OCI-LY1 (cell line): ENCODE data around the gene IKBIP.

Experiments used
- H2AFZ ChIP-seq: fragments of 200-600 bp; sonication (generic), shearing (Covaris generic); 2 replicates; pipeline ENCODE4 v1.6.0; 2014; ENCODE audit warnings: antibody characterized with exemption, mild to moderate bottlenecking, low read length
- H3F3A ChIP-seq: fragments of 200-600 bp; sonication (generic), shearing (Covaris generic); 2 replicates; pipeline ENCODE4 v1.6.0; 2014; ENCODE audit warnings: mild to moderate bottlenecking, antibody characterized with exemption, low read length, moderate library complexity; ENCODE audit not compliant: insufficient read depth
- H3K27ac ChIP-seq: fragments of 200-600 bp; sonication (generic); 2 replicates; pipeline ENCODE4 v1.5.1; 2014; ENCODE audit warnings: low read length, mixed run types, mild to moderate bottlenecking, low read depth; ENCODE audit not compliant: poor library complexity, severe bottlenecking
- H3K27me3 ChIP-seq: fragments of 200-600 bp; sonication (generic); 2 replicates; pipeline ENCODE4 v1.6.0; 2014; ENCODE audit warnings: antibody characterized with exemption, mild to moderate bottlenecking, low read length, moderate library complexity; ENCODE audit not compliant: insufficient read depth
- H3K36me3 ChIP-seq: fragments of 200-600 bp; sonication (generic); 2 replicates; pipeline ENCODE4 v1.6.1; 2014; ENCODE audit warnings: mild to moderate bottlenecking, antibody characterized with exemption, low read length, moderate library complexity, mixed read lengths; ENCODE audit not compliant: insufficient read depth
- H3K4me1 ChIP-seq: fragments of 200-600 bp; sonication (generic); 2 replicates; pipeline ENCODE4 v1.5.1; 2014; ENCODE audit warnings: mild to moderate bottlenecking, low read length, moderate library complexity; ENCODE audit not compliant: insufficient read depth, severe bottlenecking
- H3K4me2 ChIP-seq: fragments of 200-600 bp; sonication (generic), shearing (Covaris generic); 2 replicates; pipeline ENCODE4 v1.6.1; 2014; ENCODE audit warnings: low read length
- H3K4me3 ChIP-seq: fragments of 200-600 bp; sonication (generic); 2 replicates; pipeline ENCODE4 v1.5.1; 2014; ENCODE audit warnings: low read length, low read depth, mild to moderate bottlenecking, mixed read lengths; ENCODE audit not compliant: poor library complexity, severe bottlenecking
- H3K79me2 ChIP-seq: fragments of 200-600 bp; shearing (Covaris generic); 2 replicates; pipeline ENCODE4 v1.6.1; 2016; ENCODE audit warnings: mixed run types, low read length, mixed read lengths; ENCODE audit not compliant: insufficient read depth
- H3K9ac ChIP-seq: fragments of 200-600 bp; sonication (generic), shearing (Covaris generic); 2 replicates; pipeline ENCODE4 v1.6.1; 2014; ENCODE audit warnings: mild to moderate bottlenecking, low read length, mixed read lengths
- H3K9me2 ChIP-seq: fragments of 200-600 bp; sonication (generic), shearing (Covaris generic); 2 replicates; pipeline ENCODE4 v1.6.1; 2014; ENCODE audit warnings: low read depth, mild to moderate bottlenecking, low read length, mixed read lengths
- H3K9me3 ChIP-seq: fragments of 200-600 bp; shearing (Covaris generic); 2 replicates; pipeline ENCODE4 v1.6.1; 2014; ENCODE audit warnings: low read length, mixed read lengths
- H4K20me1 ChIP-seq: fragments of 200-600 bp; sonication (generic), shearing (Covaris generic); 2 replicates; pipeline ENCODE4 v1.6.0; 2016; ENCODE audit warnings: mild to moderate bottlenecking, low read length; ENCODE audit not compliant: insufficient read depth
- CTCF ChIP-seq: fragments of 200-600 bp; sonication (generic), shearing (Covaris generic); IDR thresholded peaks from 2 replicates; pipeline ENCODE4 v1.5.1; 2017; ENCODE audit warnings: mild to moderate bottlenecking, antibody characterized with exemption, low read length, moderate library complexity, mixed read lengths
- EZH2 ChIP-seq: fragments of 200-600 bp; sonication (generic), shearing (Covaris generic); IDR thresholded peaks from 2 replicates; pipeline ENCODE4 v1.8.0; 2017; ENCODE audit warnings: borderline replicate concordance, mixed run types, mild to moderate bottlenecking, antibody characterized with exemption, low read length, moderate library complexity, mixed read lengths

The IKBIP gene

GRCh38 chr12:98678236-98678945 is 33.8 kb upstream of the IKBIP start:
- peaks cover 53% of the 10 kb centered on the region for H3K36me3 ChIP-seq

GRCh38 chr12:98674841-98675240 is 30.3 kb upstream of the IKBIP start:
- Histone ChIP-seq H3F3A (no peaks in the 10 kb centered on the region), H4K20me1 (no peaks in the 10 kb centered on the region), H3K27me3 (no peaks in the 10 kb centered on the region), H3K4me1 (no peaks in the 10 kb centered on the region), H3K36me3 (peaks cover 28% of the 10 kb centered on the region), H3K9me3 (no peaks in the 10 kb centered on the region), H3K9ac (no peak overlapping the region), H3K27ac (no peak overlapping the region), H3K4me2 (no peak overlapping the region), H3K4me3 (no peak overlapping the region), H2AFZ (no peak overlapping the region), H3K79me2 (no peaks in the 10 kb centered on the region), H3K9me2 (no peaks in the 10 kb centered on the region)
- TF ChIP-seq CTCF (no peak), EZH2 (no peak)

More at GRCh38 chr12:98678236-98678945, 33.8 kb upstream of the IKBIP start:
- Histone ChIP-seq H3K27ac (no peak overlapping the region), H2AFZ (no peak overlapping the region), H3K9ac (no peak overlapping the region), H3K4me2 (no peak overlapping the region), H3K4me3 (no peak overlapping the region), H4K20me1 (no peaks in the 10 kb centered on the region), H3K79me2 (no peaks in the 10 kb centered on the region), H3K27me3 (no peaks in the 10 kb centered on the region), H3K9me3 (no peaks in the 10 kb centered on the region), H3K4me1 (no peaks in the 10 kb centered on the region), H3K9me2 (no peaks in the 10 kb centered on the region), H3F3A (no peaks in the 10 kb centered on the region)
- TF ChIP-seq CTCF (no peak), EZH2 (no peak)

GRCh38 chr12:98671459-98671858 is 26.9 kb upstream of the IKBIP start:
- no peak for TF ChIP-seq EZH2
- TF ChIP-seq CTCF: no peak
- no peaks in the 10 kb centered on the region for H3K4me1 ChIP-seq
- H4K20me1 ChIP-seq: no peaks in the 10 kb centered on the region
- no peaks in the 10 kb centered on the region for H3F3A ChIP-seq
- no peak overlapping the region for H2AFZ ChIP-seq
- no peaks in the 10 kb centered on the region for H3K79me2 ChIP-seq
- no peaks in the 10 kb centered on the region for H3K27me3 ChIP-seq
- H3K9me2 ChIP-seq: no peaks in the 10 kb centered on the region
- no peak overlapping the region for H3K27ac ChIP-seq
- peaks cover 29% of the 10 kb centered on the region for H3K36me3 ChIP-seq
- no peaks in the 10 kb centered on the region for H3K9me3 ChIP-seq
- H3K9ac ChIP-seq: no peak overlapping the region
- no peak overlapping the region for H3K4me3 ChIP-seq
- no peak overlapping the region for H3K4me2 ChIP-seq
